Globus pallidus (tissue), 1 donor: Measurements from ENCODE around the gene SH3RF3.
"Not testable (repeated sequence)": the region's sequence is repeated elsewhere in the genome, so short reads cannot be mapped to it uniquely, and the experiment has no call there.

Source experiments
- DNase-seq: peaks from one replicate; pipeline ENCODE4 v3.0.0-alpha.2; 2015; ENCODE audit warnings: low spot score

The SH3RF3 gene

GRCh38 chr2:109159096-109159495 lies 30.1 kb downstream of the SH3RF3 start:
- no peak for DNase-seq

GRCh38 chr2:109160714-109161440 lies 31.9 kb downstream of the SH3RF3 start:
- DNase-seq, result no peak

GRCh38 chr2:109162367-109162766 lies 33.4 kb downstream of the SH3RF3 start:
- DNase-seq, result not testable (repeated sequence)

- DNase-seq, result no peak
Measured at GRCh38 chr2:109162999-109163398, 34.0 kb downstream of the SH3RF3 start.

- DNase-seq, result no peak
Measured at GRCh38 chr2:109164311-109164710, 35.3 kb downstream of the SH3RF3 start.

GRCh38 chr2:109164739-109165221 lies 35.8 kb downstream of the SH3RF3 start:
- peak; percentile 10 for DNase-seq

GRCh38 chr2:109166811-109167210 lies 37.8 kb downstream of the SH3RF3 start:
- no peak for DNase-seq

GRCh38 chr2:109168086-109168485 lies 39.1 kb downstream of the SH3RF3 start:
- DNase-seq, result no peak

GRCh38 chr2:109168716-109169115 lies 39.7 kb downstream of the SH3RF3 start:
- no peak for DNase-seq

- no peak for DNase-seq
Measured at GRCh38 chr2:109170645-109171044, 41.6 kb downstream of the SH3RF3 start.

GRCh38 chr2:109171444-109172334 lies 42.7 kb downstream of the SH3RF3 start:
- DNase-seq, result no peak

GRCh38 chr2:109172556-109173105 lies 43.6 kb downstream of the SH3RF3 start:
- DNase-seq, result no peak

GRCh38 chr2:109173311-109174171 lies 44.5 kb downstream of the SH3RF3 start:
- DNase-seq, result no peak

- DNase-seq, result no peak
Measured at GRCh38 chr2:109174214-109174613, 45.2 kb downstream of the SH3RF3 start.

- DNase-seq, result no peak
Measured at GRCh38 chr2:109174626-109175349, 45.8 kb downstream of the SH3RF3 start.

- DNase-seq, result no peak
Measured at GRCh38 chr2:109175350-109175678, 46.3 kb downstream of the SH3RF3 start.

- DNase-seq, result no peak
Measured at GRCh38 chr2:109176928-109177327, 47.9 kb downstream of the SH3RF3 start.

- no peak for DNase-seq
Measured at GRCh38 chr2:109177635-109178034, 48.6 kb downstream of the SH3RF3 start.

GRCh38 chr2:109178968-109179367 lies 50.0 kb downstream of the SH3RF3 start:
- no peak for DNase-seq

- no peak for DNase-seq
Measured at GRCh38 chr2:109180786-109181185, 51.8 kb downstream of the SH3RF3 start.

- DNase-seq, result no peak
Measured at GRCh38 chr2:109182426-109182825, 53.4 kb downstream of the SH3RF3 start.
